Measurements from ENCODE around the gene UFC1.

Gene UFC1

GRCh38 chr1:161180639-161181038 lies 26.9 kb downstream of the UFC1 start:
- ATAC-seq = no peak
- no peak for TF ChIP-seq ISL1 (CRISPR knock-in tag; IDR thresholded peaks at IDR 0.05)
- TF ChIP-seq ARNTL (CRISPR knock-in tag; IDR thresholded peaks at IDR 0.05; ENCODE audit: borderline replicate concordance, low read depth) = no peak
- TF ChIP-seq BACH2 (CRISPR knock-in tag; IDR thresholded peaks at IDR 0.05; ENCODE audit: borderline replicate concordance) = no peak
- no peak for TF ChIP-seq ZC3H10 (CRISPR knock-in tag; IDR thresholded peaks at IDR 0.05)
- no peak for TF ChIP-seq ZFP30 (CRISPR knock-in tag; IDR thresholded peaks at IDR 0.05)
- TF ChIP-seq TSHZ2 (CRISPR knock-in tag; IDR thresholded peaks at IDR 0.05) = no peak
- no peak for TF ChIP-seq ZNF70 (CRISPR knock-in tag; IDR thresholded peaks at IDR 0.05)
- TF ChIP-seq ZNF8 (CRISPR knock-in tag; IDR thresholded peaks at IDR 0.05) = no peak
- TF ChIP-seq TOX (CRISPR knock-in tag; IDR thresholded peaks at IDR 0.05; ENCODE audit: borderline replicate concordance) = no peak
- TF ChIP-seq OSR1 (CRISPR knock-in tag; IDR thresholded peaks at IDR 0.05) = no peak
- TF ChIP-seq SNAI2 (CRISPR knock-in tag; IDR thresholded peaks at IDR 0.05) = no peak
- no peak for TF ChIP-seq GLIS3 (CRISPR knock-in tag; IDR thresholded peaks at IDR 0.05)
- TF ChIP-seq PATZ1 (CRISPR knock-in tag; IDR thresholded peaks at IDR 0.05; ENCODE audit: borderline replicate concordance) = no peak
- TF ChIP-seq ESRRG (CRISPR knock-in tag; IDR thresholded peaks at IDR 0.05) = no peak
- TF ChIP-seq ZNF565 (CRISPR knock-in tag; conservative IDR thresholded peaks at IDR 0.05; ENCODE audit: low read depth) = no peak
- no peak for TF ChIP-seq RARB (CRISPR knock-in tag; IDR thresholded peaks at IDR 0.05)
- no peak for TF ChIP-seq CSDC2 (CRISPR knock-in tag; IDR thresholded peaks at IDR 0.05)
- TF ChIP-seq CREB5 (CRISPR knock-in tag; IDR thresholded peaks at IDR 0.05; ENCODE audit: low read depth) = no peak
- no peak for TF ChIP-seq ZFP3 (CRISPR knock-in tag; IDR thresholded peaks at IDR 0.05)

- no peak for ATAC-seq
- TF ChIP-seq ISL1 (CRISPR knock-in tag; IDR thresholded peaks at IDR 0.05) (no peak), POU6F1 (CRISPR knock-in tag; IDR thresholded peaks at IDR 0.05; ENCODE audit: borderline replicate concordance, low read depth) (no peak), ZNF8 (CRISPR knock-in tag; IDR thresholded peaks at IDR 0.05) (no peak), TCF4 (CRISPR knock-in tag; IDR thresholded peaks at IDR 0.05; ENCODE audit: borderline replicate concordance) (no peak), ZC3H10 (CRISPR knock-in tag; IDR thresholded peaks at IDR 0.05) (no peak)
Observed at GRCh38 chr1:161182214-161182613, 28.4 kb downstream of the UFC1 start.

GRCh38 chr1:161185282-161185682 lies 31.5 kb downstream of the UFC1 start:
- ATAC-seq = peak; percentile 80
- TF ChIP-seq ZFP30 (CRISPR knock-in tag; IDR thresholded peaks at IDR 0.05) = no peak
- no peak for TF ChIP-seq ZNF8 (CRISPR knock-in tag; IDR thresholded peaks at IDR 0.05)
- no peak for TF ChIP-seq CSDC2 (CRISPR knock-in tag; IDR thresholded peaks at IDR 0.05)
- TF ChIP-seq OSR1 (CRISPR knock-in tag; IDR thresholded peaks at IDR 0.05) = no peak
- TF ChIP-seq SNAI2 (CRISPR knock-in tag; IDR thresholded peaks at IDR 0.05) = no peak
- TF ChIP-seq ZNF565 (CRISPR knock-in tag; conservative IDR thresholded peaks at IDR 0.05; ENCODE audit: low read depth) = no peak
- TF ChIP-seq ISL1 (CRISPR knock-in tag; IDR thresholded peaks at IDR 0.05) = no peak
- TF ChIP-seq TCF4 (CRISPR knock-in tag; IDR thresholded peaks at IDR 0.05; ENCODE audit: borderline replicate concordance) = no peak
- no peak for TF ChIP-seq CREB5 (CRISPR knock-in tag; IDR thresholded peaks at IDR 0.05; ENCODE audit: low read depth)
- no peak for TF ChIP-seq PPARA (CRISPR knock-in tag; IDR thresholded peaks at IDR 0.05; ENCODE audit: borderline replicate concordance)
- TF ChIP-seq CSRNP3 (CRISPR knock-in tag; IDR thresholded peaks at IDR 0.05) = no peak
- TF ChIP-seq TSHZ2 (CRISPR knock-in tag; IDR thresholded peaks at IDR 0.05) = no peak
- TF ChIP-seq GLIS3 (CRISPR knock-in tag; IDR thresholded peaks at IDR 0.05) = no peak
